Measurements from ENCODE around the gene KIRREL3. TPM values are rescaled to one million over a fixed set of nuclear protein-coding genes. Genes with fewer than 3 reads are reported as not detected.

The KIRREL3 gene
- total RNA-seq, 3 donors from 2014 or later: 0.32 to 0.33 TPM; not detected in 1

- H3K27me3 ChIP-seq: no peaks in the 10 kb centered on the region
- H3K4me1 ChIP-seq: no peaks in the 10 kb centered on the region
- no peak overlapping the region for H3K4me3 ChIP-seq
- H3K9me3 ChIP-seq: no peaks in the 10 kb centered on the region
- no peak overlapping the region for H3K27ac ChIP-seq
- TF ChIP-seq POLR2A (IDR thresholded peaks at IDR 0.05): no peak
- TF ChIP-seq POLR2AphosphoS5 (IDR thresholded peaks at IDR 0.05): no peak
- TF ChIP-seq, protein P1, sequence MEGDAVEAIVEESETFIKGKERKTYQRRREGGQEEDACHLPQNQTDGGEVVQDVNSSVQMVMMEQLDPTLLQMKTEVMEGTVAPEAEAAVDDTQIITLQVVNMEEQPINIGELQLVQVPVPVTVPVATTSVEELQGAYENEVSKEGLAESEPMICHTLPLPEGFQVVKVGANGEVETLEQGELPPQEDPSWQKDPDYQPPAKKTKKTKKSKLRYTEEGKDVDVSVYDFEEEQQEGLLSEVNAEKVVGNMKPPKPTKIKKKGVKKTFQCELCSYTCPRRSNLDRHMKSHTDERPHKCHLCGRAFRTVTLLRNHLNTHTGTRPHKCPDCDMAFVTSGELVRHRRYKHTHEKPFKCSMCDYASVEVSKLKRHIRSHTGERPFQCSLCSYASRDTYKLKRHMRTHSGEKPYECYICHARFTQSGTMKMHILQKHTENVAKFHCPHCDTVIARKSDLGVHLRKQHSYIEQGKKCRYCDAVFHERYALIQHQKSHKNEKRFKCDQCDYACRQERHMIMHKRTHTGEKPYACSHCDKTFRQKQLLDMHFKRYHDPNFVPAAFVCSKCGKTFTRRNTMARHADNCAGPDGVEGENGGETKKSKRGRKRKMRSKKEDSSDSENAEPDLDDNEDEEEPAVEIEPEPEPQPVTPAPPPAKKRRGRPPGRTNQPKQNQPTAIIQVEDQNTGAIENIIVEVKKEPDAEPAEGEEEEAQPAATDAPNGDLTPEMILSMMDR (IDR thresholded peaks at IDR 0.05): no peak
- no peaks in the 10 kb centered on the region for H3K36me3 ChIP-seq
- no peak for DNase-seq (ENCODE audit: low spot score in 2 of 2)
- intact Hi-C loops (cut with DNase I; ENCODE audit: low total_unique reads): no loop called here
These were observed 86.4 kb downstream of the KIRREL3 start for GRCh38 chr11:126914166-126914565.

GRCh38 chr11:126904520-126904919 is 96.0 kb downstream of the KIRREL3 start:
- no peak for DNase-seq (ENCODE audit: low spot score in 2 of 2)
- Histone ChIP-seq H3K27ac (no peak overlapping the region), H3K4me3 (no peak overlapping the region), H3K36me3 (no peaks in the 10 kb centered on the region), H3K27me3 (no peaks in the 10 kb centered on the region), H3K4me1 (no peaks in the 10 kb centered on the region), H3K9me3 (no peaks in the 10 kb centered on the region)
- intact Hi-C loops (cut with DNase I; ENCODE audit: low total_unique reads): no loop called here
- TF ChIP-seq POLR2AphosphoS5 (IDR thresholded peaks at IDR 0.05) (no peak), POLR2A (IDR thresholded peaks at IDR 0.05) (no peak)
- TF ChIP-seq, protein P1 (IDR thresholded peaks at IDR 0.05): no peak

GRCh38 chr11:126901783-126902182 is 98.8 kb downstream of the KIRREL3 start:
- TF ChIP-seq, protein P1 (IDR thresholded peaks at IDR 0.05): no peak
- TF ChIP-seq POLR2A (IDR thresholded peaks at IDR 0.05) (no peak), POLR2AphosphoS5 (IDR thresholded peaks at IDR 0.05) (no peak)
- Histone ChIP-seq H3K4me1 (no peaks in the 10 kb centered on the region), H3K27me3 (no peaks in the 10 kb centered on the region), H3K4me3 (no peak overlapping the region), H3K36me3 (no peaks in the 10 kb centered on the region), H3K9me3 (no peaks in the 10 kb centered on the region), H3K27ac (no peak overlapping the region)
- intact Hi-C loops (cut with DNase I; ENCODE audit: low total_unique reads): no loop called here
- DNase-seq (ENCODE audit: low spot score in 2 of 2): no peak

DNA sequence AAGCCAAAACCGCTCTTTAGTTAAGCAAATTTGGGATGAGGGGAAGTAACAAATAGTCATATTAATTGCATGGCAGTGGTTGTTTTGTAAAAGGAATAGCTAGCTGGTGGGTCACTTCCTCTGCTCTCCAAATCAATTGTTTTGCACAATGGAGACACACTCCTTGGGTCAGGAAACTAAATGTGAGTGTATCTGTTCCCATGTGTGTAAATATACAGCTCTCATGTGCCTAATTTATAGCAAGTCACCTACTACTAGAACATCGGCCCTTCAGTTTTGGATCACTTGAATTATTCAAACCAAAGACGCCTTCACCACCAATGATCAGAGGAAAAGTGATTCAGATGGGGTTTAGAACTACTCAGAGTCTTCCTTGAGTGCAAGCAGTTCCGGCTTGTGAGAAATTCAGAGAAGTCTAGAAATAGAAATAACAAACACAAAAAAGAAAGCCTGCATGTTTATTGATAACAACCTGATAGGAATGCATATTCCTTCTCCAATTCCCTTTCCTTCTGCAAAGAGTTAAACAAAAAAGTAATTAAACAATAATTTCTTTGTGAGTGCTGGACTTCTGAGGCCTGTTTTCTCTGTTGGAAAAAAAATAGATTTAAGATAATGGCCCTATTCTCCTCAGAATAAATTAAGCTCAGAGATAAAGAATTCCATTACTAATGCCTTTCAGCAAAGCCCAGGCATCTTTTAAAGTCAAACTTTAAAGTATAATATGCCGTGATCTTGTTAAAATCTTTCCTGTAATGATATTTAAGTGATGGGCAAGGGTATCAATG is 100.4 kb downstream of the KIRREL3 start:
- TF ChIP-seq POLR2A (IDR thresholded peaks at IDR 0.05) (no peak), POLR2AphosphoS5 (IDR thresholded peaks at IDR 0.05) (no peak)
- TF ChIP-seq, protein P1 (IDR thresholded peaks at IDR 0.05): no peak
- Histone ChIP-seq H3K27me3 (no peaks in the 10 kb centered on the region), H3K27ac (no peak overlapping the region), H3K9me3 (peaks cover 0 to 13% of the 10 kb centered on the region in 2 donors), H3K4me3 (no peak overlapping the region), H3K36me3 (no peaks in the 10 kb centered on the region), H3K4me1 (no peaks in the 10 kb centered on the region)
- intact Hi-C loops (cut with DNase I; ENCODE audit: low total_unique reads): no loop called here
- no peak for DNase-seq (ENCODE audit: low spot score in 2 of 2)

DNA sequence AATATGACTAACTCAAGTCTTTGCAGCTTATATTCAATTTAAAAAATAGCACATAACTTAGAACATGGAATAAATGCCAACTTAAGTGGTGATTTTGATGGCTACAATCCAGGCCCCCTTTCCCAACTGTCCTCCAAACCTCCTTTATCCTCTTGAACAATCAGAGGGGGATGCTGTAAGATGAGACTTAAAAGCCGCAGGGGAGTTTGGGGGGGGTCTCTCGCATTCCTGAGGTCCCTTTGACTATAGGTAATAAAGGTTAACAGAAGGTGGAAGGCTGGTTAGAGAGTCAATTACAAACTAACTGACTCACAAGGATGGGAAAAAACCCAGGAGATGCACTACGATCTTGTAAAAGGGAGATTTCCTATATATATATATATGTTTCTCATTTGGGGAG is 101.8 kb downstream of the KIRREL3 start:
- H3K36me3 ChIP-seq: no peaks in the 10 kb centered on the region
- H3K27ac ChIP-seq: no peak overlapping the region
- no peaks in the 10 kb centered on the region for H3K4me1 ChIP-seq
- H3K4me3 ChIP-seq: no peak overlapping the region
- intact Hi-C loops (cut with DNase I; ENCODE audit: low total_unique reads): no loop called here
- TF ChIP-seq POLR2AphosphoS5 (IDR thresholded peaks at IDR 0.05): no peak
- TF ChIP-seq POLR2A (IDR thresholded peaks at IDR 0.05): no peak
- TF ChIP-seq, protein P1 (IDR thresholded peaks at IDR 0.05): no peak
- H3K27me3 ChIP-seq: no peaks in the 10 kb centered on the region
- peaks cover 0 to 13% of the 10 kb centered on the region in 2 donors for H3K9me3 ChIP-seq
- DNase-seq (ENCODE audit: low spot score in 2 of 2): no peak
